Measurements from ENCODE around the gene ATP8B4. TPM values are rescaled to one million over a fixed set of nuclear protein-coding genes. Genes with fewer than 3 reads are reported as not detected.

The ATP8B4 gene
- total and polyA plus RNA-seq, 2 of the 8 experiments (the other 6 are each of a cell fraction or from before 2014, with no cell fraction given) = 0.17 to 0.24 TPM

DNA sequence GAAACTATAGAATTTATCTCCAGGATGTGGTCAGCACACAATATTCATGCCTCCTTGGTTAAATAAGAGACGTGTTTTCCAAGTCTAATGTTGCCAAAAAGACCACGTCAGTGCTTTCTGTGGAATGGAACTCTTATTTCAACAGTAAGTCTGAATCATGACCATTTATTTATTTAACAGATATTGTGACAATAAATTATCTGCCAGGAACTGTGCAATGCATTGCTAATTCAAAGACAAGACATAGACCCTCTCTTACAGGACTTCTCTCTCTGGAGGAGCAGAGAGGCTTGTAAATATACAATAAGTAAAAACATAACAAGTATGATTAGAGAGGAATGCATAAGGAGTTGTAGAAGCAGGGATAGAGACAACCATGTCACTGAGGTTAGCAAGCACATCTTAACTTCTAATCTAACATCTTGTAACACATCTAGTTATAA, 270.7 kb downstream of the ATP8B4 start (continued):
- TF ChIP-seq SRF (IDR thresholded peaks at IDR 0.05; ENCODE audit: low read depth, low read length) = no peak
- no peak for TF ChIP-seq PHF8 (conservative IDR thresholded peaks at IDR 0.05; ENCODE audit: low read depth, low read length)
- TF ChIP-seq SIX5 (IDR thresholded peaks at IDR 0.05; ENCODE audit: low read depth, low read length) = no peak
